Activated CD4-positive, alpha-beta T cell treated with anti-CD3 and anti-CD28 coated beads, Interleukin-2, amount 10 ng/mL, durations not matched to agents 24 days and 14 days (primary cell): Measurements from ENCODE around the gene BRIX1. TPM values are rescaled to one million over a fixed set of nuclear protein-coding genes. Genes with fewer than 3 reads are reported as not detected.
"Not testable (repeated sequence)": the region's sequence is repeated elsewhere in the genome, so short reads cannot be mapped to it uniquely, and the experiment has no call there.

Experiments
- DNase-seq: peaks from one replicate; pipeline ENCODE4 v3.0.0; 2022
- H3K27ac Mint-ChIP-seq: one replicate; pipeline ENCODE4 v1.8.0; 2022; ENCODE audit warnings: mild to moderate bottlenecking, mixed read lengths
- H3K27me3 Mint-ChIP-seq: one replicate; pipeline ENCODE4 v1.8.0; 2022; ENCODE audit warnings: mixed read lengths
- H3K36me3 Mint-ChIP-seq: one replicate; pipeline ENCODE4 v1.8.0; 2022; ENCODE audit warnings: low read depth, mild to moderate bottlenecking, mixed read lengths
- H3K4me1 Mint-ChIP-seq: one replicate; pipeline ENCODE4 v1.8.0; 2021; ENCODE audit warnings: mixed read lengths
- H3K4me3 Mint-ChIP-seq: one replicate; pipeline ENCODE4 v1.8.0; 2022; ENCODE audit warnings: mild to moderate bottlenecking, moderate library complexity, mixed read lengths
- H3K9me3 Mint-ChIP-seq: one replicate; pipeline ENCODE4 v1.8.0; 2021; ENCODE audit warnings: mixed read lengths
- intact Hi-C: fragments of 100-400 bp; cut with micrococcal nuclease; formaldehyde crosslinking; loops from one replicate; pipeline ENCODE4 v1.15.1; 2023
- total RNA-seq: library from RNA; stranded (reverse); gene quantifications from 2 replicates; pipeline ENCODE4 v1.2.3, GENCODE V29; 2022

The BRIX1 gene
- total RNA-seq, 1 donor from 2014 or later = 120 TPM

GRCh38 chr5:34897646-34898045 lies 17.9 kb upstream of the BRIX1 start:
- no peaks in the 10 kb centered on the region for H3K27me3 Mint-ChIP-seq
- no peaks in the 10 kb centered on the region for H3K4me1 Mint-ChIP-seq

GRCh38 chr5:34898258-34898895 lies 17.1 kb upstream of the BRIX1 start:
- Mint-ChIP-seq H3K36me3 (peaks cover 2% of the 10 kb centered on the region), H3K27me3 (no peaks in the 10 kb centered on the region), H3K4me3 (no peak overlapping the region), H3K4me1 (no peaks in the 10 kb centered on the region), H3K9me3 (no peaks in the 10 kb centered on the region), H3K27ac (no peak overlapping the region)
- DNase-seq = peak; percentile 86
- intact Hi-C loops = loop anchor here (1.0 kb wide), 3 partner anchors 375 to 424 kb away; no protein-coding TSS in a partner anchor

More at GRCh38 chr5:34897646-34898045, 17.9 kb upstream of the BRIX1 start:
- no peaks in the 10 kb centered on the region for H3K36me3 Mint-ChIP-seq
- DNase-seq = no peak
- H3K9me3 Mint-ChIP-seq = no peaks in the 10 kb centered on the region
- intact Hi-C loops = loop anchor here (1.0 kb wide), 3 partner anchors 374 to 423 kb away; no protein-coding TSS in a partner anchor
- H3K27ac Mint-ChIP-seq = no peak overlapping the region
- H3K4me3 Mint-ChIP-seq = no peak overlapping the region

GRCh38 chr5:34899066-34899465 lies 16.4 kb upstream of the BRIX1 start:
- no peaks in the 10 kb centered on the region for H3K27me3 Mint-ChIP-seq
- H3K9me3 Mint-ChIP-seq = no peaks in the 10 kb centered on the region
- intact Hi-C loops = no loop called here
- peaks cover 3% of the 10 kb centered on the region for H3K36me3 Mint-ChIP-seq
- H3K4me3 Mint-ChIP-seq = no peak overlapping the region
- no peak overlapping the region for H3K27ac Mint-ChIP-seq
- H3K4me1 Mint-ChIP-seq = no peaks in the 10 kb centered on the region
- no peak for DNase-seq

DNA sequence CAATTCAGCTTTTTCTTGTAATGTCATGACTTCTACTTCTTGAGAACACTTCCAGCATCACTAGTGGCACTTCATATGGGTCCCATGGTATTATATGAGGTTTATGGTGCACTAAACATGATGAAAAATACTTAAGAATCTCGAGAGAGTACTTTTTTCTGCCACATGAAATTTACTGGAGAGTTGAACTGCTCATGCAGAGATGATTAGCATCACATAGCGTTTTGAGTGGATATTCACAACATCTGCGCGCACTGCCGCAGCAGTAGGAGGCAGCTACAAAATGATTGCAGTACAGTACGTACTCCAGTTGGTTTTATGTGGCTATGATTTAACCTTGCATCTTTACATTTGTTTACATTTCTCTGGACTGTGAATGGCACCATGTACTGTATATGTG lies 14.9 kb upstream of the BRIX1 start:
- intact Hi-C loops = no loop called here
- Mint-ChIP-seq H3K9me3 (no peaks in the 10 kb centered on the region), H3K27ac (no peak overlapping the region), H3K27me3 (no peaks in the 10 kb centered on the region), H3K4me1 (no peaks in the 10 kb centered on the region), H3K36me3 (peaks cover 9% of the 10 kb centered on the region), H3K4me3 (no peak overlapping the region)
- no peak for DNase-seq

DNA sequence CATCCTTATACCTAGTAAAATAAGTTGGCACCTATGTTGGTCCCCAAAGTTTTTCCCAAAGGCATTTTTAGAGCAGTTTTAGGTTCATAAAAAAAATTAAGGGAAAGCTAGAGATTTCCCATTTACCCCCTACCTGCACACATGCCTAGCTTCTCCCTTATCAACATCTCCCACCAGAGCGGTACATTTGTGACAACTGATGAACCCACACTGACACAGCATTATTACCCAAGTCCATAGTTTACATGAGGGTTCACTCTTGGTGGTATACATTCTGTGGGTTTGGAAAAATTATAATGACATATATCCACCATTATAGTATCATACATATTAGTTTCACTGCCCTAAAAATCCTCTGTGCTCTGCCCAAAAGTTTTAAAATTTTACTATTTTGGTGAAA lies 12.3 kb upstream of the BRIX1 start:
- intact Hi-C loops = no loop called here
- DNase-seq = no peak
- Mint-ChIP-seq H3K4me1 (no peaks in the 10 kb centered on the region), H3K4me3 (no peak overlapping the region), H3K9me3 (no peaks in the 10 kb centered on the region), H3K27ac (no peak overlapping the region), H3K36me3 (peaks cover 10% of the 10 kb centered on the region), H3K27me3 (no peaks in the 10 kb centered on the region)

DNA sequence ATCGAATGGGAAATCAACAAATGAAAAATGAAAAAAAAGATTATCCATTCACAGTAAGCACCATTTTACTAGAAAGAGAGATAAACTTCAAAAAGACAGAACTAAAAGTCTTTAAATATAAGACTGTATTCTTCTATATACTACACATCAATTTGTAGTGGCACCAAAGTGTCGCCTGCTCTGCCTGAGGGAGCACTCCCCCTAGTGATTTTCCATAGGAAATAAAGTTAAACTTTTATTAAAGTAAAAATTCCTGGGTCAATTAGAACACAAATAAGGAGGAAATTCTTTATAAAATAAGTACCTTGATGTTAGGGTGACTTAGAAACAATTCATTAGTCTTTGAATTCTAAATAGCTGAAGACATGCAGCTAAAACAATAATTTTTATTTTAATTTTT lies 9.9 kb upstream of the BRIX1 start:
- peaks cover 3% of the 10 kb centered on the region for H3K4me1 Mint-ChIP-seq
- no peaks in the 10 kb centered on the region for H3K9me3 Mint-ChIP-seq
- intact Hi-C loops = no loop called here
- no peaks in the 10 kb centered on the region for H3K27me3 Mint-ChIP-seq
- H3K36me3 Mint-ChIP-seq = peaks cover 28% of the 10 kb centered on the region
- H3K27ac Mint-ChIP-seq = no peak overlapping the region
- H3K4me3 Mint-ChIP-seq = no peak overlapping the region
- no peak for DNase-seq

DNA sequence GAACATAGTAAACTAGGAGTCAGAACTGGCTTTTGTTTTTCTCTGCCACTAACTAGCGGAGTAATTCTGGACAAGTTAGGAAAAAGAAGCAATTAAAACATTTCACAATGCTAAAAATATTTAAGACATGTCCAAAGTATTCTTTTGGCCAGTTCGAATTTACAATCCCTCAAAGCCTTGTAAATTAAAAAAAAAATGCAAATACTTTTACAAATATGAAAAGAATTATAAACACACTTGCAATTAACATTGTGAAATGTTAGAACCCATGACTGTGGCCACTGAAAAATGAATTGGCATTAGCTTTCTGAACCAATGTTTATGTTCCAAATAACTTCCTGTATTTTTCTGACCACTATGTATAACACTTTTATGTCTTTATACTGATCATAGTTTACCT lies 2.4 kb upstream of the BRIX1 start:
- DNase-seq = no peak
- no peak overlapping the region for H3K4me3 Mint-ChIP-seq
- H3K27ac Mint-ChIP-seq = no peak overlapping the region
- intact Hi-C loops = loop anchor here (10.0 kb wide), 1 partner anchor 702 kb away; the partner anchor contains the start of gene SPEF2
- no peaks in the 10 kb centered on the region for H3K9me3 Mint-ChIP-seq
- peaks cover 20% of the 10 kb centered on the region for H3K4me1 Mint-ChIP-seq
- H3K27me3 Mint-ChIP-seq = no peaks in the 10 kb centered on the region
- H3K36me3 Mint-ChIP-seq = peaks cover 49% of the 10 kb centered on the region

DNA sequence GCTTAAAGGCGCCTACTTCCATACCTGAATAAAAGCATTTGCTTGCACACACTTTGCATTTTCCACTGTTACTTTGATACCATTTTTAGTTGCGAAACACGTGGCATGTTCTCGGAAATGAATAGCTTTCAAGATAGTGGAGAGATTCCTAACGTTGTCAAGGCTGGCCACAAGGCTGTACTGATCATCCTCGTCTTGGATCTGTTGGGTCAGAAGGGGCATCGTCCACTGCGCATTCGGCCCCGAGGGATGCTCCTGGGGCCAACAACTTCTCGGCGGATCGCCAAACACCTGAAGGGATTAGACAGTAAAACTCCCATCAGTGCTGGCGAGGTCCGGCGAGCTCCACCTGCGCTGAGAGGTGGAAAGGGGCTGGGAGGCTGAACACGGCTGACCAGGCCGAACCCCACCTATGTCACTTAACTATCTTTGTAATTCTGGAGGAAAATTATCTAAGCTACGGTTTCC lies 806 bp upstream of the BRIX1 start:
- intact Hi-C loops = loop anchor here (1.0 to 10.0 kb wide), 8 partner anchors 10 to 1473 kb away; partner anchors contain the start of genes AMACR, DNAJC21, LMBRD2 and NADK2
- no peaks in the 10 kb centered on the region for H3K9me3 Mint-ChIP-seq
- H3K4me1 Mint-ChIP-seq = peaks cover 20% of the 10 kb centered on the region
- H3K36me3 Mint-ChIP-seq = peaks cover 37% of the 10 kb centered on the region
- DNase-seq = peak; percentile 76
- H3K27me3 Mint-ChIP-seq = no peaks in the 10 kb centered on the region
- H3K4me3 Mint-ChIP-seq = no peak overlapping the region
- no peak overlapping the region for H3K27ac Mint-ChIP-seq

DNA sequence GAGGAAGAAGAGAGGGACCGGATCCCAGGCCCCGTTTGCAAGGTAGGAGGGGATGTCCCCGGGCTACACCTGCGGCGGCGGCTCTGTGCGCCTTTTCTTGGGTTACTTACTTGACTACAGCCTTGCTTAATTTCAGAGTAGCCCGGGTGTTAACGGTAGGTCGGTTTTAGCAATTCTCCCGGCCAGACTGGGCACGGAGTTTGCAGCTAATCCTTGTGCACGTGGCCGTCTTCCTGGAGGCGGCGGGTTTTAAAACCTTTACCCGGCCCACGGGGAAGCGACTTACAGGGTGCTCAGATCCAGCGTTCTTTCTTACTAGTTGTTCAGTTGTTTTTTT lies 313 bp downstream of the BRIX1 start:
- Mint-ChIP-seq H3K27me3 (no peaks in the 10 kb centered on the region), H3K4me1 (peaks cover 21% of the 10 kb centered on the region), H3K9me3 (no peaks in the 10 kb centered on the region), H3K4me3 (no peak overlapping the region), H3K27ac (no peak overlapping the region), H3K36me3 (peaks cover 37% of the 10 kb centered on the region)
- DNase-seq = no peak
- intact Hi-C loops = loop anchor here (1.0 to 10.0 kb wide), 8 partner anchors 8 to 1475 kb away; partner anchors contain the start of genes AMACR, DNAJC21, LMBRD2 and NADK2

DNA sequence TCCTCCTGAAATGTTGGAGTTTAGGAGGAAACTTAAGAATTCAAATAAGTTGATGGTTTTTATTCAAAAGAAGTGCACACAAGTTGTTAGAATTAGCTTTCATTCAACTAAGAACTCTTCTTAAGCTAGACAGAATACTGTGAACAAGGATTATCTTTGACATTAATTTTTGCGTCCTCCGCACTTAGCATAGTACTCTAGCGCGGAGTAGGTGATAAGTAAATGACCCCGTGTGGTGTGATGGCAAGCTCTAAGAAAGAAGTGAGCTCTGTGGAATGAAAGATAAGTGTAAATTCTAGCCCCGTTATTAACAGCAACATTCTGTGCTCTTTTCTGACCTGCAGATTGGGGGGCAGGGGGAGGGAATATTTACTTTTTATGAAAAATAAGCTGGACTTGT lies 1.0 kb downstream of the BRIX1 start:
- DNase-seq = no peak
- intact Hi-C loops = loop anchor here (5.0 to 10.0 kb wide), 4 partner anchors 698 to 1326 kb away; partner anchors contain the start of genes AMACR, LMBRD2, NADK2 and SKP2
- Mint-ChIP-seq H3K36me3 (peaks cover 37% of the 10 kb centered on the region), H3K27ac (no peak overlapping the region), H3K4me1 (peaks cover 21% of the 10 kb centered on the region), H3K9me3 (no peaks in the 10 kb centered on the region), H3K4me3 (no peak overlapping the region), H3K27me3 (no peaks in the 10 kb centered on the region)

GRCh38 chr5:34918025-34918424 lies 2.5 kb downstream of the BRIX1 start:
- no peaks in the 10 kb centered on the region for H3K9me3 Mint-ChIP-seq
- H3K27ac Mint-ChIP-seq = no peak overlapping the region
- intact Hi-C loops = loop anchor here (5.0 to 10.0 kb wide), 4 partner anchors 697 to 1324 kb away; partner anchors contain the start of genes AMACR, LMBRD2, NADK2 and SKP2
- no peak overlapping the region for H3K4me3 Mint-ChIP-seq
- DNase-seq = no peak
- H3K36me3 Mint-ChIP-seq = peaks cover 39% of the 10 kb centered on the region
- H3K27me3 Mint-ChIP-seq = no peaks in the 10 kb centered on the region
- H3K4me1 Mint-ChIP-seq = peaks cover 21% of the 10 kb centered on the region

GRCh38 chr5:34919077-34919476 lies 3.6 kb downstream of the BRIX1 start:
- H3K4me3 Mint-ChIP-seq = no peak overlapping the region
- no peak overlapping the region for H3K27ac Mint-ChIP-seq
- intact Hi-C loops = loop anchor here (5.0 to 10.0 kb wide), 4 partner anchors 696 to 1323 kb away; partner anchors contain the start of genes AMACR, LMBRD2, NADK2 and SKP2
- no peak for DNase-seq
- peaks cover 44% of the 10 kb centered on the region for H3K36me3 Mint-ChIP-seq
- no peaks in the 10 kb centered on the region for H3K9me3 Mint-ChIP-seq
- no peaks in the 10 kb centered on the region for H3K27me3 Mint-ChIP-seq
- H3K4me1 Mint-ChIP-seq = peaks cover 25% of the 10 kb centered on the region

DNA sequence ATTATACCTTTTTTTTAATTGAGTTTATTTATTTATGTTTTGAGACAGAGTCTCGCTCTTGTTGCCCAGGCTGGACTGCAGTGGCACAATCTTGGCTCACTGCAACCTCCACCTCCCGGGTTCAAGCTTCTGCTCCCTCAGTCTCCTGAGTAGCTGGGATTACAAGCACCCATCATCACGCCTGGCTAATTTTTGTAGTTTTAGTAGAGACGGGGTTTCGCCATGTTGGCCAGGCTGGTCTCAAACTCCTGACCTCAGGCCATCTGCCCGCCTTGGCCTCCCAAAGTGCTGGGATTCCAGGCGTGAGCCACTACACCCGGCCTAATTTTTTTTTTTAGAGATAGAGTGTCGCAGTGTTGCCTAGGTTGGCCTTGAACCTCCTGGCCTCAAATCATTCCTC lies 7.7 kb downstream of the BRIX1 start:
- H3K9me3 Mint-ChIP-seq, DNase-seq, H3K27me3 Mint-ChIP-seq: not testable (repeated sequence)
- intact Hi-C loops = loop anchor here (10.0 kb wide), 1 partner anchor 982 kb away; no protein-coding TSS in a partner anchor
- H3K4me1 Mint-ChIP-seq = peaks cover 25% of the 10 kb centered on the region
- peak overlapping the region; percentile 43 for H3K4me3 Mint-ChIP-seq
- peaks cover 50% of the 10 kb centered on the region for H3K36me3 Mint-ChIP-seq
- H3K27ac Mint-ChIP-seq = peak overlapping the region; percentile 58

DNA sequence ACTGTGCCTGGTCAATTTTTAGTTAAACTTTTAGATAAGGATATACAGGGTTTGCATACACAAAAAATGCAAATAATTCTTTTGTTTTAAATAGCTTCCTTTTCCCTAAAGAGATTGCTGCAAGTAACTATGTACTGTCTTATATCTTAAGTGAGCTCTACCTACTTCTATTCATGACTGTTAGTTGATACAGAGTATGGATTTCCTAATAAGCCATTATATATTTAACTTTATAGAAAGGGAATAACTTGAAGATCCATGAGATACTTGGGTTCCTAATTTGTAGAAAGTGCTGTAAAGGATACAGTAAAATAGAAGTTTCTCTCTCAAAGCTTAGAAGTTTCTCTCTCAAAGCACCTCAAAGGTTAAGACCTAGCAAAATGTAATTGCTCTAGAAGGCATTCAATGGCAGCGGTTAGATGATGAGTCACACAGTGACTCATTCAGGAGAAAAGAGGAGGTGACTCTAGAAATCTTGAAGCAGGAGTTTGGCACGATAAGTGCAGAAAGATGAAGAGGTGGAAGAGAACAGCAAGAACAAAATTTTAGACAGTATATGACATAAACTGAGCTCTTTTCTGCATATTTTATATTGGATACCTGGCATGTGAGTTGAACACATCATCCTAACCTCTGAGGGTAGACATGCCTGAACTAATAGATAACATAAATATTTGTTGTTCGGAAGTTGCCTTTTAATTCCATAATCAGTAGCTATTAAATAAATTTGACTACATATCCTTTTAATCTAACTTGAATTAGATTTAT lies 8.4 kb downstream of the BRIX1 start:
- H3K9me3 Mint-ChIP-seq = no peaks in the 10 kb centered on the region
- H3K27me3 Mint-ChIP-seq = no peaks in the 10 kb centered on the region
- DNase-seq = peak; percentile 81
- H3K4me3 Mint-ChIP-seq = peak overlapping the region; percentile 43
- H3K4me1 Mint-ChIP-seq = peaks cover 28% of the 10 kb centered on the region
- peaks cover 52% of the 10 kb centered on the region for H3K36me3 Mint-ChIP-seq
- H3K27ac Mint-ChIP-seq = peak overlapping the region; percentile 58
- intact Hi-C loops = loop anchor here (1.0 to 10.0 kb wide), 2 partner anchors 9 to 981 kb away; partner anchors contain the start of genes BRIX1 and RAD1
